ENCODE measurements around the gene CDKN1C. TPM values are rescaled to one million over a fixed set of nuclear protein-coding genes. Genes with fewer than 3 reads are reported as not detected.

CDKN1C gene
- total RNA-seq, 1 experiment from 2014 or later: 15.4 TPM

GRCh38 chr11:2896047-2896446 is 10.5 kb upstream of the CDKN1C start:
- peaks cover 21 to 22% of the 10 kb centered on the region in 2 experiments for H3K4me1 Mint-ChIP-seq
- Histone ChIP-seq H4K8ac (replicated peaks; ENCODE audit: insufficient read length, low read depth, low read length) (no peak overlapping the region), H2BK5ac (ENCODE audit: insufficient read length, low read length) (no peak overlapping the region)

More at GRCh38 chr11:2896047-2896446, 10.5 kb upstream of the CDKN1C start:
- no peak for TF ChIP-seq CTCF (conservative IDR thresholded peaks at IDR 0.05)
- no peak overlapping the region for H2BK120ac ChIP-seq (ENCODE audit: low read depth, low read length, poor library complexity, severe bottlenecking)
- no peak overlapping the region for H3K23ac ChIP-seq (ENCODE audit: insufficient read length, low read depth, low read length)
- H3K79me1 ChIP-seq (ENCODE audit: insufficient read depth, low read depth, low read length, poor library complexity, severe bottlenecking): no peaks in the 10 kb centered on the region
- Mint-ChIP-seq H3K4me3 (no peak overlapping the region), H3K9me3 (peaks cover 0 to 2% of the 10 kb centered on the region in 2 experiments; a peak in 2 of 5 replicates), H3K27me3 (ENCODE audit: low read depth) (peaks cover 68% of the 10 kb centered on the region), H3K27ac (no peak overlapping the region), H3K36me3 (ENCODE audit: insufficient read depth in 1 of 3, low read depth in 3 of 3) (no peaks in the 10 kb centered on the region; a peak in 1 of 7 replicates)
- H3K9ac ChIP-seq (ENCODE audit: extremely low read depth, insufficient read length, low read length): no peak overlapping the region
- H3K27me3 ChIP-seq (ENCODE audit: insufficient read depth, low read length): no peaks in the 10 kb centered on the region; the same call in 1 of the 2 replicates
- no peak overlapping the region for H2AK5ac ChIP-seq (ENCODE audit: insufficient read length, low read length)
- H3K4ac ChIP-seq (ENCODE audit: low read depth, low read length): no peak overlapping the region
- no peak overlapping the region for H4K91ac ChIP-seq (ENCODE audit: insufficient read length, low read depth, low read length)
- no peak overlapping the region for H3K27ac ChIP-seq (ENCODE audit: insufficient read length, low read depth, low read length)
- H2BK15ac ChIP-seq (ENCODE audit: low read depth, low read length): no peak overlapping the region
- WGBS (ENCODE audit: extremely low coverage, insufficient read length, low lambda C conversion rate): no CpG with 5 or more reads among the region's 9 CpGs
- no peak overlapping the region for H2BK12ac ChIP-seq (ENCODE audit: insufficient read length, low read depth, low read length)
- peaks cover 4% of the 10 kb centered on the region for H3K9me3 ChIP-seq (ENCODE audit: control insufficient read depth, low read depth, low read length)
- no peaks in the 10 kb centered on the region for H3K23me2 ChIP-seq (ENCODE audit: insufficient read length, low read depth, low read length, poor library complexity, severe bottlenecking)
- no peak overlapping the region for H3K14ac ChIP-seq (ENCODE audit: insufficient read depth, low read length)
- no peaks in the 10 kb centered on the region for H3K79me2 ChIP-seq (ENCODE audit: insufficient read depth, low read length)
- H3K56ac ChIP-seq (ENCODE audit: insufficient read length, low read depth, low read length): no peak overlapping the region
- H3K18ac ChIP-seq (ENCODE audit: insufficient read length, low read depth, low read length): no peak overlapping the region
- no peaks in the 10 kb centered on the region for H4K20me1 ChIP-seq (ENCODE audit: control insufficient read depth, insufficient read depth, insufficient read length)
- H4K5ac ChIP-seq (ENCODE audit: insufficient read length, low read depth, low read length): no peak overlapping the region
- H3K4me2 ChIP-seq (ENCODE audit: insufficient read depth, insufficient read length, low read length): no peak overlapping the region
- no peaks in the 10 kb centered on the region for H3K4me1 ChIP-seq (ENCODE audit: insufficient read depth, low read length)
- H2AFZ ChIP-seq (ENCODE audit: low read length): no peak overlapping the region
- no peak overlapping the region for H3T11ph ChIP-seq (ENCODE audit: low read length)
- no peak overlapping the region for H2BK20ac ChIP-seq (ENCODE audit: low read depth, low read length, poor library complexity, severe bottlenecking)
- DNase-seq: no peak
